Heart right ventricle (tissue), 16 donors: ENCODE measurements around the gene SFXN2. TPM values are rescaled to one million over a fixed set of nuclear protein-coding genes. Genes with fewer than 3 reads are reported as not detected.
A peak's percentile ranks its signal among the peaks of the same experiment; 100 is the strongest.

Source experiments
- ATAC-seq, 8 donors: fragments of 200-7000 bp; cut with Tn5 transposase; one replicate each; pipeline ENCODE4 v1.9.1; 2020; ENCODE audit warnings: mild to moderate bottlenecking in 8 of 8, moderate library complexity in 8 of 8, moderate number of reproducible peaks in 1 of 8
- DNase-seq, 2 donors: peaks; one replicate each; pipeline ENCODE4 v3.0.0-alpha.2; 2020
- H3K27ac ChIP-seq, 10 donors: fragments of 200-600 bp; sonication (generic) in 2 of 10; one replicate each; pipeline versions ENCODE4 v1.5.0 to v1.8.0; 2020 to 2022; ENCODE audit warnings: mild to moderate bottlenecking in 3 of 10
- H3K27me3 ChIP-seq, 7 donors: fragments of 200-600 bp; one replicate each; pipeline ENCODE4 v1.8.0; 2021 to 2022; ENCODE audit warnings: mild to moderate bottlenecking in 2 of 7
- H3K36me3 ChIP-seq, 9 donors: fragments of 200-600 bp; sonication (generic) in 1 of 9; one replicate each; pipeline versions ENCODE4 v1.5.0 to v1.8.0; 2020 to 2022; ENCODE audit warnings: mild to moderate bottlenecking in 2 of 9
- H3K4me1 ChIP-seq, 9 donors: fragments of 200-600 bp; sonication (generic) in 1 of 9; one replicate each; pipeline versions ENCODE4 v1.5.0 to v1.8.0; 2020 to 2022; ENCODE audit warnings: mild to moderate bottlenecking in 4 of 9
- H3K4me3 ChIP-seq, 10 donors: fragments of 200-600 bp; sonication (generic) in 2 of 10; one replicate each; pipeline versions ENCODE4 v1.5.0 to v1.8.0; 2020 to 2022; ENCODE audit warnings: mild to moderate bottlenecking in 7 of 10, moderate library complexity in 2 of 10
- H3K9me3 ChIP-seq, 11 donors: fragments of 200-600 bp in 10 of 11; sonication (generic) in 2 of 11; one replicate each; pipeline versions ENCODE4 v1.5.0 to v1.8.0; 2013 to 2022; ENCODE audit warnings: mild to moderate bottlenecking in 2 of 11, control low read depth in 1 of 11, moderate library complexity in 1 of 11
- WGBS, 2 donors: extraction: QIAGEN DNeasy Blood & Tissue Kit; methylation state at CpG; one replicate each; pipeline ENCODE4 v1.1.7; 2013; ENCODE audit warnings: inconsistent platforms in 1 of 2; 5-methylcytosine and 5-hydroxymethylcytosine counted together
- intact Hi-C, 10 donors: fragments of 100-400 bp; cut with DNase I; formaldehyde crosslinking; loops; one replicate each; pipeline versions ENCODE4 v1.11.1 to v1.14.2; 2022
- polyA plus RNA-seq, 2 donors: library from polyadenylated mRNA; stranded (reverse); fragments of 200-250 nt; gene quantifications; one replicate each; pipeline ENCODE4 v1.2.3, GENCODE V29; 2013
- total RNA-seq, 10 donors: library from RNA; stranded (reverse); fragmentation: NEBNext Ultra II Directional in 3 of 10; extraction: Animal tissue kit (Norgen Biotek cat#: 25700) in 3 of 10; gene quantifications; one replicate each; pipeline versions ENCODE4 v1.2.1 to v1.2.4, GENCODE V29; 2021 to 2023
- TF ChIP-seq, protein P1 (sequence below), 9 donors: fragments of 200-600 bp; sonication (generic) in 2 of 9; IDR thresholded peaks; one replicate each; pipeline versions ENCODE4 v1.5.0 to v1.8.0; 2021 to 2022; ENCODE audit warnings: antibody characterized with exemption in 9 of 9, mild to moderate bottlenecking in 5 of 9, moderate library complexity in 1 of 9
- donor health status: Arrhythmogenic right ventricular cardiomyopathy.
- donor health status: ischemic (EF 13 %, LVEDD 7.1; RV severe dilation, severe dysfunction).
- donor health status: healthy with polysubstance abuse.
- donor health status: DM: no; HTN: yes; CAD: no.
- donor health status: DM: no; HTN: no; CAD: no.
- donor health status: ischemic (EF 25% LVEDD 6.9; RV normal size, moderate dysfunction).
- donor health status: ischemic (EF 25% LVEDD 5.7; RV mildly dilated, moderate dysfunction).
- donor health status: healthy.
- donor health status: DM: yes; HTN: yes; CAD: no.
- donor health status: Ischemic cardiomyopathy.
- donor health status: ischemic (EF 35%, LVEDD 5.7; RV mildly dilated, moderate dysfunction).
- donor health status: nonischemic (EF 11% LVEDD 7.7; RV severe dilation, severe dysfunction).
- donor health status: DM: yes; HTN: yes; CAD: no.
- donor health status: PGD.
- donor health status: ischemic (EF 29% LVEDD 5.4; RV normal size, mild dysfunction).
- donor health status: nonischemic (EF 23%, LVEDD 6.1; RV moderate dilation, normal function).

Gene SFXN2
- total and polyA plus RNA-seq, 12 donors, result 0.89 to 4.5 (median 2.5) TPM

DNA sequence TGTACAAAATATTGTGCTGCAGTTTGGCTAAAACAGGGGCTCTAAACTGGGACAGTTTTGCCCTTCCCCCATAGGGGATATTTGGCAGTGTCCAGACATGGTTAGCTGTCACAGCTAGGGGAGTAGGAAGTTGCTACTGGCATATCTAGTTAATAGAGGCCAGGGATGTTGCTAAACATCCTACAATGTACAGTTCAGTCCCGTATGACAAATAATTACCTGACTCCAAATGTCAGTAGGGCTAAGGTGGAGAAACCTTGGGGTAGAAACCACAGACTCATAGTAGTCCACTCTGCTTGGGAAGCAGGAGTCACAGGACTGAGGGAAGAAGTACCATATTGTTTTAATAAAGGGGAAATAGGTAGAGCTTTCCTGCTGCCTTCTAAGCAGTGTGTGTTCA, 69.1 kb downstream of the SFXN2 start:
- no peaks in the 10 kb centered on the region for H3K9me3 ChIP-seq
- intact Hi-C loops, result loop anchor here in 1 of 10 donors (2.0 kb wide), 1 partner anchor 13 kb away; no protein-coding TSS in a partner anchor
- TF ChIP-seq, protein P1, sequence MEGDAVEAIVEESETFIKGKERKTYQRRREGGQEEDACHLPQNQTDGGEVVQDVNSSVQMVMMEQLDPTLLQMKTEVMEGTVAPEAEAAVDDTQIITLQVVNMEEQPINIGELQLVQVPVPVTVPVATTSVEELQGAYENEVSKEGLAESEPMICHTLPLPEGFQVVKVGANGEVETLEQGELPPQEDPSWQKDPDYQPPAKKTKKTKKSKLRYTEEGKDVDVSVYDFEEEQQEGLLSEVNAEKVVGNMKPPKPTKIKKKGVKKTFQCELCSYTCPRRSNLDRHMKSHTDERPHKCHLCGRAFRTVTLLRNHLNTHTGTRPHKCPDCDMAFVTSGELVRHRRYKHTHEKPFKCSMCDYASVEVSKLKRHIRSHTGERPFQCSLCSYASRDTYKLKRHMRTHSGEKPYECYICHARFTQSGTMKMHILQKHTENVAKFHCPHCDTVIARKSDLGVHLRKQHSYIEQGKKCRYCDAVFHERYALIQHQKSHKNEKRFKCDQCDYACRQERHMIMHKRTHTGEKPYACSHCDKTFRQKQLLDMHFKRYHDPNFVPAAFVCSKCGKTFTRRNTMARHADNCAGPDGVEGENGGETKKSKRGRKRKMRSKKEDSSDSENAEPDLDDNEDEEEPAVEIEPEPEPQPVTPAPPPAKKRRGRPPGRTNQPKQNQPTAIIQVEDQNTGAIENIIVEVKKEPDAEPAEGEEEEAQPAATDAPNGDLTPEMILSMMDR (IDR thresholded peaks at IDR 0.05), result peak in 2 of 9 donors; percentile 6 to 10
- H3K27me3 ChIP-seq, result no peaks in the 10 kb centered on the region
- WGBS, 2 donors, result 15 to 29% methylated on average over 1 of the region's 1 CpG
- H3K4me1 ChIP-seq, result peaks cover 50 to 99% (median 91%) of the 10 kb centered on the region in 9 donors
- H3K36me3 ChIP-seq, result peaks cover 0 to 3% (median 0%) of the 10 kb centered on the region in 9 donors
- peak; percentile 4 to 39 (median 24) for ATAC-seq
- peak overlapping the region; percentile 74 to 99 (median 96) for H3K27ac ChIP-seq
- peak overlapping the region in 7 of 10 donors; percentile 10 to 27 (median 13) for H3K4me3 ChIP-seq
- no peak for DNase-seq

DNA sequence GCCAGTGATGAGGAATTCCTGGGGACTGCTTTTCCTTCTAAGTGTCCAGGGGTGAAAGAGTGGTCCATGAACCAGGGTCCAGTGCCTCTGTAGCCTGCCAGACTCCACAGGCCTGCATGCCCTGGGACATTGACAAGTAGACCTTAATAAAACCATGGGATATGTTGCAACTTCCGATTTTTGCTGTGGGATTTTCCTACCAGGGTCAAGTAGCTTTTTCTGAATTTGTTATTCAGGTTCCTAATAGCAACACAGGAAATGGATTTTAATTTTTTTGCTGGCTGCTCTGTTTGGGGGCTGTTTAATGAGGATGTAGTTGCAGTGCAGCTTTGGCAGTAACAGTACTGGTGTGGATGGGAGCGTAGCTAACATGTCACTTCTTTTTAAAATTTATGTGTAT, 71.4 kb downstream of the SFXN2 start:
- intact Hi-C loops, result no loop called here

DNA sequence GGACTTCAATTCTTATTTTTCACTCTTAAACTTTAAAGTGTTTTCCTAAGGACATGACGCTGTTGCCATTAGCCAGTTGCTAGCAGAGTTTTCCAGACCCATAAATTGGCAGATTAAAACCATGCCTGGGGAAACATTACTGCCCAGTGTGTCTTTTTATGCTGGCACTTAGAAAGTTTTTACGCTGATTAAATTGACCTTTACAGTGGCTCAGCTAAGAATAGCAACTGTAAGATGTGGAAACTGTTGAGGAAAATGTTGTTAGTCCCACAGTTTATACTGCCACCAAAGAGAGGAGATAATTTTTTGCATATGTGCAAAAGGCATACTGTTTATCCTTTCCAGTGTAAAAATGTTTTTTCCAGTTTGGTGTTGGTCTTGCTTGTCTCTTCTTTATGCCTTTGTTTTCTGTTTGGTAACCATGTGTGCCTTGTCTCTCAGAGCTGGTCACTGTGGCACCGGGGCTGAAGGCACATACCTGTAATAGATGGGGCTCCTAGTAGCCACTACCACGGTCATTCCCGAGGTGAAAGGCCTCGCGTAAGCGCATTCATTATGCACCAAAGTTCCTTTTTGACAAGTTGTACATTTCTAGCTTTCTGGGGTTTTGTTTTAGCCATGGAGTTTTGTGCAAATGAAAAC, 77.4 kb downstream of the SFXN2 start:
- H3K9me3 ChIP-seq, result peaks cover 0 to 7% (median 0%) of the 10 kb centered on the region in 11 donors
- DNase-seq (no peak), ATAC-seq (peak in 1 of 8 donors; percentile 20)
- peaks cover 18 to 95% (median 78%) of the 10 kb centered on the region in 9 donors for H3K4me1 ChIP-seq
- intact Hi-C loops, result no loop called here
- TF ChIP-seq, protein P1 (IDR thresholded peaks at IDR 0.05), result no peak
- WGBS, 2 donors, result 54 to 62% methylated on average over 8 of the region's 8 CpGs
- no peak overlapping the region for H3K4me3 ChIP-seq
- H3K27me3 ChIP-seq, result no peaks in the 10 kb centered on the region
- peaks cover 0 to 21% (median 0%) of the 10 kb centered on the region in 9 donors for H3K36me3 ChIP-seq
- H3K27ac ChIP-seq, result peak overlapping the region; percentile 7 to 93 (median 62)

More for the DNA sequence above, 71.4 kb downstream of the SFXN2 start:
- TF ChIP-seq, protein P1 (IDR thresholded peaks at IDR 0.05), result no peak
- Histone ChIP-seq H3K4me1 (peaks cover 42 to 95% (median 79%) of the 10 kb centered on the region in 9 donors), H3K4me3 (no peak overlapping the region), H3K27me3 (no peaks in the 10 kb centered on the region), H3K27ac (peak overlapping the region; percentile 10 to 99 (median 86)), H3K9me3 (peaks cover 0 to 7% (median 0%) of the 10 kb centered on the region in 11 donors), H3K36me3 (peaks cover 0 to 8% (median 0%) of the 10 kb centered on the region in 9 donors)
- peak in 7 of 8 donors; percentile 6 to 47 (median 40) for ATAC-seq
- 34 to 51% methylated on average over 2 of the region's 2 CpGs for WGBS, 2 donors
- DNase-seq, result peak in 1 of 2 donors; percentile 59

Other genes with a start within 250 kb of the SFXN2 start
- 100 to 1,000 TPM in 8 of 10 donors, 10 to 100 TPM in 2; 90.1 to 138 (median 110) TPM for gene ACTR1A, start 211.9 kb upstream of the SFXN2 start, total RNA-seq
- 100 to 1,000 TPM; 102 to 113 TPM for gene ACTR1A, start 211.9 kb upstream of the SFXN2 start, polyA plus RNA-seq
- gene SUFU, start 210.7 kb upstream of the SFXN2 start, total RNA-seq, result 10 to 100 TPM in 1 of 10 donors, 1 to 10 TPM in 9; 5.7 to 10.1 (median 7.5) TPM
- 1 to 10 TPM; 3.3 to 4.9 TPM for gene SUFU, start 210.7 kb upstream of the SFXN2 start, polyA plus RNA-seq
- gene TRIM8, start 70.2 kb upstream of the SFXN2 start, total RNA-seq, result 100 to 1,000 TPM in 4 of 10 donors, 10 to 100 TPM in 6; 82.6 to 147 (median 90.4) TPM
- 10 to 100 TPM; 27.9 to 67.0 TPM for gene TRIM8, start 70.2 kb upstream of the SFXN2 start, polyA plus RNA-seq
- gene ARL3, start 239 bp upstream of the SFXN2 start, total RNA-seq, result 10 to 100 TPM; 10.9 to 17.8 (median 13.6) TPM
- gene ARL3, start 239 bp upstream of the SFXN2 start, polyA plus RNA-seq, result 10 to 100 TPM in 1 of 2 donors, 1 to 10 TPM in 1; 5.0 to 15.8 TPM
- 10 to 100 TPM; 17.3 to 33.3 (median 21.0) TPM for gene WBP1L, start 29.3 kb downstream of the SFXN2 start, total RNA-seq
- gene WBP1L, start 29.3 kb downstream of the SFXN2 start, polyA plus RNA-seq, result 10 to 100 TPM; 14.3 to 17.5 TPM
- under 1 TPM in 1 of 10 donors, not detected in 9; 0.16 TPM for gene CYP17A1, start 122.8 kb downstream of the SFXN2 start, total RNA-seq
- gene CYP17A1, start 122.8 kb downstream of the SFXN2 start, polyA plus RNA-seq, result under 1 TPM; 0.14 to 0.15 TPM
- gene BORCS7, start 139.6 kb downstream of the SFXN2 start, total RNA-seq, result 10 to 100 TPM; 14.5 to 24.2 (median 17.6) TPM
- gene BORCS7, start 139.6 kb downstream of the SFXN2 start, polyA plus RNA-seq, result 10 to 100 TPM; 18.0 to 19.7 TPM
- gene AS3MT, start 154.8 kb downstream of the SFXN2 start, total RNA-seq, result 10 to 100 TPM; 10.0 to 29.3 (median 15.4) TPM
- 10 to 100 TPM in 1 of 2 donors, 1 to 10 TPM in 1; 6.6 to 59.4 TPM for gene AS3MT, start 154.8 kb downstream of the SFXN2 start, polyA plus RNA-seq
- 1 to 10 TPM; 2.0 to 5.3 (median 4.1) TPM for gene CNNM2, start 203.7 kb downstream of the SFXN2 start, total RNA-seq
- gene CNNM2, start 203.7 kb downstream of the SFXN2 start, polyA plus RNA-seq, result 1 to 10 TPM; 1.3 to 1.9 TPM